GM12892 (cell line): ENCODE results near the gene GPATCH1.

Source experiments
- POLR2A ChIP-seq: IDR thresholded peaks from 2 replicates; pipeline ENCODE4 v1.6.1; 2011; ENCODE audit warnings: low read depth, low read length, control low read depth
- POLR2AphosphoS5 ChIP-seq: IDR thresholded peaks from 2 replicates; pipeline ENCODE4 v1.6.1; 2011; ENCODE audit warnings: low read depth, low read length, control low read depth
- TAF1 ChIP-seq: IDR thresholded peaks from 2 replicates; pipeline ENCODE4 v1.6.1; 2011; ENCODE audit warnings: low read depth, mild to moderate bottlenecking, control low read depth, low read length, borderline replicate concordance

- TF ChIP-seq POLR2A (no peak), TAF1 (no peak), POLR2AphosphoS5 (no peak)
Observed at GRCh38 chr19:33048806-33049676, 31.9 kb upstream of the GPATCH1 start.
